ENCODE measurements around the gene FAM124A.

- no peak for TF ChIP-seq POLR2A (IDR thresholded peaks at IDR 0.05)
- TF ChIP-seq, protein P1, sequence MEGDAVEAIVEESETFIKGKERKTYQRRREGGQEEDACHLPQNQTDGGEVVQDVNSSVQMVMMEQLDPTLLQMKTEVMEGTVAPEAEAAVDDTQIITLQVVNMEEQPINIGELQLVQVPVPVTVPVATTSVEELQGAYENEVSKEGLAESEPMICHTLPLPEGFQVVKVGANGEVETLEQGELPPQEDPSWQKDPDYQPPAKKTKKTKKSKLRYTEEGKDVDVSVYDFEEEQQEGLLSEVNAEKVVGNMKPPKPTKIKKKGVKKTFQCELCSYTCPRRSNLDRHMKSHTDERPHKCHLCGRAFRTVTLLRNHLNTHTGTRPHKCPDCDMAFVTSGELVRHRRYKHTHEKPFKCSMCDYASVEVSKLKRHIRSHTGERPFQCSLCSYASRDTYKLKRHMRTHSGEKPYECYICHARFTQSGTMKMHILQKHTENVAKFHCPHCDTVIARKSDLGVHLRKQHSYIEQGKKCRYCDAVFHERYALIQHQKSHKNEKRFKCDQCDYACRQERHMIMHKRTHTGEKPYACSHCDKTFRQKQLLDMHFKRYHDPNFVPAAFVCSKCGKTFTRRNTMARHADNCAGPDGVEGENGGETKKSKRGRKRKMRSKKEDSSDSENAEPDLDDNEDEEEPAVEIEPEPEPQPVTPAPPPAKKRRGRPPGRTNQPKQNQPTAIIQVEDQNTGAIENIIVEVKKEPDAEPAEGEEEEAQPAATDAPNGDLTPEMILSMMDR (IDR thresholded peaks at IDR 0.05), result no peak
- TF ChIP-seq POLR2AphosphoS5 (IDR thresholded peaks at IDR 0.05), result no peak
These were observed 89.0 kb downstream of the FAM124A start for GRCh38 chr13:51311231-51311630.
